Measurements from ENCODE around the gene TSPAN18.

DNA sequence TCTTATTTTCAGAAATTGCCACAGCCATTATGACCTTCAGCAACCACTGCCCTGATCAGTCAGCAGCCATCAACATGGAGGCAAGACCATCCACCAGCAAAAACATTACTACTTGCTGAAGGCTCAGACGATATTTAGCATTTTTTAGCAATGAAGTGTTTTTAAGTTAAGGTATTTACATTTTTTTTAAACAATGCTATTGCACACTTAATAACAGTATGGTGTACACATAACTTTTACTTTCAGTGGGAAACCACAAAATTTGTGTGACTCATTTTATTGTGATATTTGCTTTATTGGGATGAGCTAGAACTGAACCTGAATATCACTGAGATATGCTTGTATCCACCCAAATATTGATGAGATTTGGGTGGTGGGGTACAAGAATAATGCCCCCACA lies 110.9 kb downstream of the TSPAN18 start:
- TF ChIP-seq, protein P1, sequence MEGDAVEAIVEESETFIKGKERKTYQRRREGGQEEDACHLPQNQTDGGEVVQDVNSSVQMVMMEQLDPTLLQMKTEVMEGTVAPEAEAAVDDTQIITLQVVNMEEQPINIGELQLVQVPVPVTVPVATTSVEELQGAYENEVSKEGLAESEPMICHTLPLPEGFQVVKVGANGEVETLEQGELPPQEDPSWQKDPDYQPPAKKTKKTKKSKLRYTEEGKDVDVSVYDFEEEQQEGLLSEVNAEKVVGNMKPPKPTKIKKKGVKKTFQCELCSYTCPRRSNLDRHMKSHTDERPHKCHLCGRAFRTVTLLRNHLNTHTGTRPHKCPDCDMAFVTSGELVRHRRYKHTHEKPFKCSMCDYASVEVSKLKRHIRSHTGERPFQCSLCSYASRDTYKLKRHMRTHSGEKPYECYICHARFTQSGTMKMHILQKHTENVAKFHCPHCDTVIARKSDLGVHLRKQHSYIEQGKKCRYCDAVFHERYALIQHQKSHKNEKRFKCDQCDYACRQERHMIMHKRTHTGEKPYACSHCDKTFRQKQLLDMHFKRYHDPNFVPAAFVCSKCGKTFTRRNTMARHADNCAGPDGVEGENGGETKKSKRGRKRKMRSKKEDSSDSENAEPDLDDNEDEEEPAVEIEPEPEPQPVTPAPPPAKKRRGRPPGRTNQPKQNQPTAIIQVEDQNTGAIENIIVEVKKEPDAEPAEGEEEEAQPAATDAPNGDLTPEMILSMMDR (conservative IDR thresholded peaks at IDR 0.05; ENCODE audit: low read depth, low read length) = no peak
- no peak for TF ChIP-seq EZH2 (IDR thresholded peaks at IDR 0.05; ENCODE audit: low read length, unreplicated experiment)
